ENCODE measurements around the gene RAB9B.

- TF ChIP-seq CTCF (IDR thresholded peaks at IDR 0.05): no peak
- TF ChIP-seq TCF7L2 (IDR thresholded peaks at IDR 0.05; ENCODE audit: low read depth, low read length): no peak
- no peak for TF ChIP-seq POLR2AphosphoS5 (IDR thresholded peaks at IDR 0.05; ENCODE audit: low read depth, low read length)
- no peak for TF ChIP-seq SIN3A (IDR thresholded peaks at IDR 0.05; ENCODE audit: borderline replicate concordance, insufficient read depth, low read depth, low read length)
These were observed 26.2 kb downstream of the RAB9B start for GRCh38 chrX:103805860-103806259.
